ENCODE results near the gene HOXD4. TPM values are rescaled to one million over a fixed set of nuclear protein-coding genes. Genes with fewer than 3 reads are reported as not detected.

HOXD4 gene
- total RNA-seq, 2 experiments from 2014 or later = not detected

Small RNAs within 50 kb of the gene (microRNA-seq; reads per million reads assigned to microRNA genes)
- not detected for gene MIR10B

Other genes with a start within 250 kb of the HOXD4 start
- 10 to 100 TPM; 34.1 to 38.2 TPM for gene LNPK, start 149.3 kb upstream of the HOXD4 start, total RNA-seq
- not detected for gene EVX2, start 67.6 kb upstream of the HOXD4 start, total RNA-seq
- not detected for gene HOXD13, start 58.8 kb upstream of the HOXD4 start, total RNA-seq
- gene HOXD12, start 51.8 kb upstream of the HOXD4 start, total RNA-seq = not detected
- not detected for gene HOXD11, start 44.3 kb upstream of the HOXD4 start, total RNA-seq
- not detected for gene HOXD10, start 34.8 kb upstream of the HOXD4 start, total RNA-seq
- gene HOXD9, start 28.8 kb upstream of the HOXD4 start, total RNA-seq = not detected
- gene HOXD8, start 21.8 kb upstream of the HOXD4 start, total RNA-seq = not detected
- gene HOXD3, start 5.8 kb downstream of the HOXD4 start, total RNA-seq = not detected
- not detected for gene HOXD1, start 37.1 kb downstream of the HOXD4 start, total RNA-seq
- gene MTX2, start 117.9 kb downstream of the HOXD4 start, total RNA-seq = 10 to 100 TPM; 12.2 to 14.8 TPM

Measured in activated CD8-positive, alpha-beta memory T cell treated with anti-CD3 and anti-CD28 coated beads, Interleukin-2, amount 10 ng/mL, durations not matched to agents 7 days and 5 days (primary cell).